NCI-H1930 (cell line): ENCODE results near the gene VAC14.

Experiments
- DNase-seq, 2 experiments: peaks; one replicate each; lab custom pipeline; 2025; lab: John Stamatoyannopoulos, UW

The VAC14 gene

GRCh38 chr16:70642633-70643032, 158.3 kb downstream of the VAC14 start:
- DNase-seq = no peak

- no peak for DNase-seq
Measured at GRCh38 chr16:70638814-70639792, 161.9 kb downstream of the VAC14 start.
